Activated naive CD4-positive, alpha-beta T cell treated with anti-CD3 and anti-CD28 coated beads for 36 hours (primary cell): Measurements from ENCODE around the gene PXK. TPM values are rescaled to one million over a fixed set of nuclear protein-coding genes. Genes with fewer than 3 reads are reported as not detected.

Source experiments
- CTCF ChIA-PET: fragments of 350-600 bp; sonication (Branson Sonifier 250); formaldehyde crosslinking; loops from one replicate; lab custom pipeline; 2021; ENCODE audit warnings: antibody characterized with exemption; lab: Charles Lee
- DNase-seq: peaks from one replicate; pipeline ENCODE4 v3.0.0-alpha.2; 2020
- H3K27ac Mint-ChIP-seq: one replicate; pipeline ENCODE4 v1.8.0; 2021; ENCODE audit warnings: mild to moderate bottlenecking, mixed read lengths
- H3K27me3 Mint-ChIP-seq: one replicate; pipeline ENCODE4 v1.8.0; 2021; ENCODE audit warnings: low read depth, mixed read lengths
- H3K36me3 Mint-ChIP-seq: one replicate; pipeline ENCODE4 v1.8.0; 2021; ENCODE audit warnings: low read depth, mixed read lengths
- H3K4me1 Mint-ChIP-seq: one replicate; pipeline ENCODE4 v1.8.0; 2021; ENCODE audit warnings: low read depth, mixed read lengths
- H3K4me3 Mint-ChIP-seq: one replicate; pipeline ENCODE4 v1.8.0; 2021; ENCODE audit warnings: mild to moderate bottlenecking, moderate library complexity, mixed read lengths
- H3K9me3 Mint-ChIP-seq: one replicate; pipeline ENCODE4 v1.8.0; 2021; ENCODE audit warnings: mixed read lengths
- intact Hi-C: fragments of 100-400 bp; cut with micrococcal nuclease; formaldehyde crosslinking; loops from one replicate; pipeline ENCODE4 v1.15.1; 2023
- total RNA-seq, 2 experiments: library from RNA; stranded (reverse); gene quantifications; one replicate each; pipeline ENCODE4 v1.2.3, GENCODE V29; 2021

Gene PXK
- total RNA-seq, 2 experiments from 2014 or later, result 44.7 to 46.1 TPM

GRCh38 chr3:58388550-58389091 lies 55.9 kb downstream of the PXK start:
- H3K27ac Mint-ChIP-seq, result no peak overlapping the region
- H3K36me3 Mint-ChIP-seq, result peaks cover 8% of the 10 kb centered on the region
- H3K27me3 Mint-ChIP-seq, result no peaks in the 10 kb centered on the region
- DNase-seq, result no peak
- CTCF ChIA-PET, result no interaction called here
- no peaks in the 10 kb centered on the region for H3K9me3 Mint-ChIP-seq
- intact Hi-C loops, result no loop called here
- H3K4me3 Mint-ChIP-seq, result no peak overlapping the region
- no peaks in the 10 kb centered on the region for H3K4me1 Mint-ChIP-seq

- intact Hi-C loops, result no loop called here
- CTCF ChIA-PET, result interaction anchor here (1.1 kb wide), 1 partner anchor 10 kb away, joined by 3 read pairs; no protein-coding TSS in a partner anchor
- Mint-ChIP-seq H3K4me1 (no peaks in the 10 kb centered on the region), H3K27ac (no peak overlapping the region), H3K4me3 (no peak overlapping the region), H3K36me3 (peaks cover 2% of the 10 kb centered on the region), H3K9me3 (no peaks in the 10 kb centered on the region), H3K27me3 (no peaks in the 10 kb centered on the region)
- DNase-seq, result no peak
Observed at GRCh38 chr3:58391156-58391865, 58.6 kb downstream of the PXK start.

DNA sequence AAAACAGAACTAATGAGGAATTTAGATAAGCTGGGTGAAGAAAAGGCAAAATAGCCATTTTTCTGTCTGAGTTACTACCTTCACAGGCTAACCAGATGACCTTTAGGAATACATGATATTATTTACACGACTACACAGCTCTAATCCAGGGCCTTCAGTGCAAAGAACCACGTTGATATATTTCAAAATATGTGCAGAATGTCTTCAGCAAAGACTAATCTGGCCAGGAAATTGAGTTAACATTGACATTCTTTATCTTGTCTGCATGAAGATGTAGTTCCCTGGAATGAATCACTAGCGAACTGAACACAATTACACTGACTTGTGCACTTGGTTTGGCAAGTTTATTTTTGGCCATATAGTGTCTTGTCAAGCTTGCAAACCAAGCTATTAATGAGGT lies 59.5 kb downstream of the PXK start:
- CTCF ChIA-PET, result interaction anchor here (0.6 to 1.1 kb wide), 3 partner anchors 9 to 1767 kb away, joined by 3 to 6 read pairs (median 5); no protein-coding TSS in a partner anchor
- intact Hi-C loops, result no loop called here

GRCh38 chr3:58394339-58394738 lies 61.6 kb downstream of the PXK start:
- CTCF ChIA-PET, result no interaction called here
- no peak for DNase-seq
- no peaks in the 10 kb centered on the region for H3K4me1 Mint-ChIP-seq
- intact Hi-C loops, result no loop called here
- peaks cover 16% of the 10 kb centered on the region for H3K36me3 Mint-ChIP-seq
- no peaks in the 10 kb centered on the region for H3K9me3 Mint-ChIP-seq
- H3K27ac Mint-ChIP-seq, result no peak overlapping the region
- H3K4me3 Mint-ChIP-seq, result no peak overlapping the region
- H3K27me3 Mint-ChIP-seq, result no peaks in the 10 kb centered on the region

More for the DNA sequence above, 59.5 kb downstream of the PXK start:
- Mint-ChIP-seq H3K36me3 (peaks cover 7% of the 10 kb centered on the region), H3K4me3 (no peak overlapping the region), H3K27me3 (no peaks in the 10 kb centered on the region), H3K9me3 (no peaks in the 10 kb centered on the region), H3K4me1 (no peaks in the 10 kb centered on the region), H3K27ac (no peak overlapping the region)
- no peak for DNase-seq

GRCh38 chr3:58398669-58399333 lies 66.1 kb downstream of the PXK start:
- Mint-ChIP-seq H3K36me3 (peaks cover 18% of the 10 kb centered on the region), H3K9me3 (no peaks in the 10 kb centered on the region), H3K27ac (no peak overlapping the region), H3K27me3 (no peaks in the 10 kb centered on the region), H3K4me3 (no peak overlapping the region), H3K4me1 (no peaks in the 10 kb centered on the region)
- intact Hi-C loops, result no loop called here
- CTCF ChIA-PET, result interaction anchor here (0.7 to 1.2 kb wide), 2 partner anchors 92 to 592 kb away, joined by 3 read pairs; no protein-coding TSS in a partner anchor
- DNase-seq, result no peak

GRCh38 chr3:58403513-58404109 lies 70.9 kb downstream of the PXK start:
- H3K4me1 Mint-ChIP-seq, result no peaks in the 10 kb centered on the region

GRCh38 chr3:58404396-58404795 lies 71.7 kb downstream of the PXK start:
- intact Hi-C loops, result no loop called here
- CTCF ChIA-PET, result interaction anchor here (0.7 to 2.0 kb wide), 4 partner anchors 8 to 98 kb away, joined by 3 to 8 read pairs (median 4); partner anchors contain the start of genes HTD2 and RPP14
- no peaks in the 10 kb centered on the region for H3K27me3 Mint-ChIP-seq
- H3K4me3 Mint-ChIP-seq, result no peak overlapping the region
- H3K9me3 Mint-ChIP-seq, result no peaks in the 10 kb centered on the region
- DNase-seq, result no peak
- no peak overlapping the region for H3K27ac Mint-ChIP-seq
- H3K36me3 Mint-ChIP-seq, result peaks cover 23% of the 10 kb centered on the region
- H3K4me1 Mint-ChIP-seq, result no peaks in the 10 kb centered on the region

More at GRCh38 chr3:58403513-58404109, 70.9 kb downstream of the PXK start:
- CTCF ChIA-PET, result interaction anchor here (0.7 to 2.0 kb wide), 3 partner anchors 12 to 293 kb away, joined by 3 to 8 read pairs (median 4); partner anchors contain the start of genes HTD2 and RPP14
- intact Hi-C loops, result no loop called here
- H3K27me3 Mint-ChIP-seq, result no peaks in the 10 kb centered on the region
- no peak overlapping the region for H3K4me3 Mint-ChIP-seq
- no peaks in the 10 kb centered on the region for H3K9me3 Mint-ChIP-seq
- H3K36me3 Mint-ChIP-seq, result peaks cover 22% of the 10 kb centered on the region
- no peak for DNase-seq
- no peak overlapping the region for H3K27ac Mint-ChIP-seq

GRCh38 chr3:58408906-58409305 lies 76.2 kb downstream of the PXK start:
- no peaks in the 10 kb centered on the region for H3K27me3 Mint-ChIP-seq
- CTCF ChIA-PET, result no interaction called here
- H3K4me1 Mint-ChIP-seq, result no peaks in the 10 kb centered on the region
- intact Hi-C loops, result no loop called here
- H3K4me3 Mint-ChIP-seq, result no peak overlapping the region
- no peaks in the 10 kb centered on the region for H3K9me3 Mint-ChIP-seq
- no peak for DNase-seq
- peaks cover 35% of the 10 kb centered on the region for H3K36me3 Mint-ChIP-seq
- no peak overlapping the region for H3K27ac Mint-ChIP-seq

DNA sequence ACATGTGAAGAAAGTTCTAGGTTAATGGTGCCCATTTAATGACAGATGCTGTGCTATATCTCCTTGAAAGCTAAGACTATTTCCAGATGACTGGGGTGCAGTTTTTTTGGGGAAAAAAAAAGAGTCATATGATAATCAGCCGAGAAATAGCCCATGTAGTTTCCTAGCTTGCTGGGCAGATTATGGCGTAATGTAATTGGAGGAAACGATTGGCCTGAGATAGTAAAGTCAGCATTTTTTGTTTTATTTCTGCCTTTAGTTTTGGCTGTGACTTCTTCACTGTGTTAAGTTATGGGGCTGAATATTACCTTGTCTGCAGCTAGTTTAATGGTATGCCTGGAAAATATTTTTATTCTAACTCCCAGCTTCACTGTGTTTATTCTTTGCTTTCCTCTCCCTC lies 77.0 kb downstream of the PXK start:
- no peak for DNase-seq
- Mint-ChIP-seq H3K4me1 (peaks cover 6% of the 10 kb centered on the region), H3K36me3 (peaks cover 35% of the 10 kb centered on the region), H3K27me3 (no peaks in the 10 kb centered on the region), H3K9me3 (no peaks in the 10 kb centered on the region), H3K4me3 (no peak overlapping the region), H3K27ac (no peak overlapping the region)
- intact Hi-C loops, result no loop called here
- CTCF ChIA-PET, result interaction anchor here (0.6 to 1.3 kb wide), 2 partner anchors 88 to 145 kb away, joined by 3 to 5 read pairs; no protein-coding TSS in a partner anchor

DNA sequence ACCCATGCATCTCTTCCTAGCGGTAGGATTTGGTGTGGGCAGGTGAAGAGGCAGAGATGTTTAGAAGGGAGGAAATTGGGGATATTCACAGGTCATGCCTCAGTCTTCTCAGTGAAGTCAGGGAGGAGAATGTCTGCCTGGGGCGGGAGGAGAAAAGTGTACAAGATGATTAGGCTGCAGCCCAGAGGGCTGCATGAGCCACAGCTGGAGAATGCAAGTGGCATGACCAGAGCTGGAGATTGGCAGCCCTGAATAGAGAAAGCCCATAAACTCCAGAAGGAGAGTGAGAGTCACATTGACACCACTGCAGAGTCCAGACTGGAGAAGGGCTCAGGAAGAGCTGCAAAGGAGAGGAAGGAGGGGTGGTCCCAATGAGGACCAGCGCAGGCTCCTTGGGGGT lies 78.3 kb downstream of the PXK start:
- H3K27me3 Mint-ChIP-seq, result no peaks in the 10 kb centered on the region
- peaks cover 35% of the 10 kb centered on the region for H3K36me3 Mint-ChIP-seq
- H3K9me3 Mint-ChIP-seq, result no peaks in the 10 kb centered on the region
- CTCF ChIA-PET, result interaction anchor here (1.0 kb wide), 1 partner anchor 89 kb away, joined by 3 read pairs; no protein-coding TSS in a partner anchor
- H3K27ac Mint-ChIP-seq, result no peak overlapping the region
- H3K4me3 Mint-ChIP-seq, result no peak overlapping the region
- H3K4me1 Mint-ChIP-seq, result peaks cover 6% of the 10 kb centered on the region
- intact Hi-C loops, result no loop called here
- DNase-seq, result no peak

GRCh38 chr3:58411851-58412830 lies 79.4 kb downstream of the PXK start:
- Mint-ChIP-seq H3K27ac (no peak overlapping the region), H3K4me1 (peaks cover 6% of the 10 kb centered on the region), H3K36me3 (peaks cover 30% of the 10 kb centered on the region), H3K4me3 (no peak overlapping the region), H3K9me3 (no peaks in the 10 kb centered on the region), H3K27me3 (no peaks in the 10 kb centered on the region)
- no peak for DNase-seq
- CTCF ChIA-PET, result interaction anchor here (0.8 to 1.9 kb wide), 3 partner anchors 90 to 106 kb away, joined by 3 to 10 read pairs (median 4); partner anchors contain the start of genes HTD2 and RPP14
- intact Hi-C loops, result no loop called here
